Renal cortex interstitium (tissue), 15 donors: ENCODE data around the gene HTR2B. TPM values are rescaled to one million over a fixed set of nuclear protein-coding genes. Genes with fewer than 3 reads are reported as not detected.

ENCODE experiments used
- DNase-seq, 11 donors: peaks; one replicate each; pipeline ENCODE4 v3.0.0-alpha.2; 2013; ENCODE audit warnings: low read depth in 9 of 11, low spot score in 4 of 11; ENCODE audit errors: extremely low read depth in 1 of 11
- long read RNA-seq, 16 experiments: transcript quantifications; one replicate each; lab custom pipeline, GENCODE V29; 2026
- polyA plus RNA-seq, 3 donors: library from polyadenylated mRNA; unstranded; fragments of 120-200 nt; gene quantifications; one replicate each; pipeline ENCODE4 v1.2.1, GENCODE V29; 2013; ENCODE audit not compliant: insufficient read length in 3 of 3

HTR2B gene
- polyA plus RNA-seq: 10 to 100 TPM; 13.9 to 20.5 (median 16.0) TPM
- long read RNA-seq, donor 1, partial matches to known transcripts: 0 of 2 reads
- long read RNA-seq, donor 1, other reads (novel, unspliced or antisense): 0 of 2 reads
- long read RNA-seq, donor 2, partial matches to known transcripts: 0 of 3 reads
- long read RNA-seq, donor 2, other reads (novel, unspliced or antisense): 0 of 3 reads
- long read RNA-seq, donor 3, partial matches to known transcripts: 5 of 8 reads
- long read RNA-seq, donor 3, other reads (novel, unspliced or antisense): 0 of 8 reads
- long read RNA-seq, donor 4, partial matches to known transcripts: 109 of 110 reads
- long read RNA-seq, donor 4, other reads (novel, unspliced or antisense): 0 of 110 reads
- long read RNA-seq, donor 5: 0 reads
- long read RNA-seq, donor 6, partial matches to known transcripts: 0 of 1 reads
- long read RNA-seq, donor 6, other reads (novel, unspliced or antisense): 0 of 1 reads
- long read RNA-seq, donor 7, partial matches to known transcripts: 0 of 3 reads
- long read RNA-seq, donor 7, other reads (novel, unspliced or antisense): 0 of 3 reads
- long read RNA-seq, donor 8, transcript HTR2B-201 (4 exons, 2,246 nt): major isoform, 6 of 12 reads
- long read RNA-seq, donor 8, partial matches to known transcripts: 6 of 12 reads
- long read RNA-seq, donor 8, other reads (novel, unspliced or antisense): 0 of 12 reads
- long read RNA-seq, donor 9, partial matches to known transcripts: 5 of 7 reads
- long read RNA-seq, donor 9, other reads (novel, unspliced or antisense): 0 of 7 reads
- long read RNA-seq, donor 10: 0 reads
- long read RNA-seq, donor 11, partial matches to known transcripts: 6 of 7 reads
- long read RNA-seq, donor 11, other reads (novel, unspliced or antisense): 0 of 7 reads
- long read RNA-seq, donor 12, partial matches to known transcripts: 115 of 131 reads
- long read RNA-seq, donor 12, other reads (novel, unspliced or antisense): 14 of 131 reads
- long read RNA-seq, donor 13, transcript HTR2B-201 (4 exons, 2,246 nt): major isoform, 11 of 18 reads
- long read RNA-seq, donor 13, partial matches to known transcripts: 7 of 18 reads
- long read RNA-seq, donor 13, other reads (novel, unspliced or antisense): 0 of 18 reads
- long read RNA-seq, donor 14, partial matches to known transcripts: 5 of 6 reads
- long read RNA-seq, donor 14, other reads (novel, unspliced or antisense): 0 of 6 reads
- long read RNA-seq, donor 15, partial matches to known transcripts: 22 of 28 reads
- long read RNA-seq, donor 15, other reads (novel, unspliced or antisense): 6 of 28 reads
- long read RNA-seq, donor 16, transcript HTR2B-201 (4 exons, 2,246 nt): major isoform, 5 of 14 reads
- long read RNA-seq, donor 16, partial matches to known transcripts: 9 of 14 reads
- long read RNA-seq, donor 16, other reads (novel, unspliced or antisense): 0 of 14 reads

GRCh38 chr2:231124838-231125568, at the start of gene HTR2B:
HTR2B (minus strand) TSS chr2:231125042; CDS start chr2:231123764, 1,278 bp downstream.
- peak in 4 of 11 donors; percentile 60 to 76 (median 69) for DNase-seq

DNA sequence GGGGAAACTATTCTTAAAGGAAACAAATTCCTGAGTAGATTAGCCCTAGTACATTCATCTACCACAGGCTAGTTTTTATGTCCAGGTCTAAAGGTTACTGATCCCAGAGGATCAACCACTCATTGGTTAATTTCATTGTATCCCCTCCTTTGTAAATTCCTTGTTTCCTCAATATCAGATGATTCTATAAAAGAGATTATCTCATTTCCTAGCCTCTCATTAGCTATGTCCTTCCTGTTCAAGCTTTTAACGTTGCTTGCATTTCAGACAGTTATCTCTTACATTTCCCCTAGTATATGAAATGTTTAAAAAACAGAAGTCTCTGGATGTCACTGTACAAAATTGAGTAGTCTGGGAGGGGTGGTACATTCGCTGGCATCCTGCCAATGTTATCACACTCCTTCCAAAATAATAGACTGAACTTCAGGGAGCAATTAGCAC, 49.4 kb upstream of the HTR2B start:
- DNase-seq: no peak

DNA sequence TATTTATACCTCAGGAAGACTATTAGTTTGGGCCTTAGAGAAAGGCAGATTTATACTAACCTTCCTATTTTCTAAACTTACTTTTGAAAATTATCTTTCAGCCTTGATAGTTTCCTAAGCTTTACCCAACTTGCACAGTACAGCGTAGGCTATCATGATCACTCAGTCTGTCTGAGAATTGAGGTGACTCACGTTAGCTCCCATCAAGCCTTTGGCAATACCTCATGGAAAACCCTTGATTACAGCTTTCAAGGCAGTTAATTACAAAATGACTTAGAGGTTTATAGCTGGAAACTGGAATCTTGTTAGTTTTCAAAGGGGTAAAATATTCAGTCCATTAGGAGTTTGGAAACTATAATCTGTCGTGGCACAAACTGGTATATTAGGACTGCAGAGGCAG, 47.2 kb upstream of the HTR2B start:
- no peak for DNase-seq

DNA sequence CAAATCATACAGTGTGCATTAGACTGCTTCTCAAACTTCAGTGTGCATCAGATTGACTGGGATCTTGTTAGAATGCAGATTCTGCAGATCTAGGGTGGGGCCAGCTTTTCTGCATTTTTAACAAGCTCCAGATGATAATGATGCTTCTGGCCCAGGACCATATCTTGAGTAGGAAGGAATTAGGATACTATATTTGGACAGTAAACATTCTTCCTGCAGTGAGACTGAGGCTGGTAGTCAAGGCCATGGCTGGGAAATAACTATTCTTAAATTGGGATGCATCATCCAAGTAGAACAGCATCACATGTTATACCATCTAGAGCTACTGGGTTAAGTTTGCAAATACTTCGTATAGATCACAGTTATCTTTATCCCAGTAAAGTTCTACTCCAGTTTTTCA, 45.2 kb upstream of the HTR2B start:
- DNase-seq: no peak

- no peak for DNase-seq
These were observed 44.6 kb upstream of the HTR2B start for GRCh38 chr2:231169488-231169887.

DNA sequence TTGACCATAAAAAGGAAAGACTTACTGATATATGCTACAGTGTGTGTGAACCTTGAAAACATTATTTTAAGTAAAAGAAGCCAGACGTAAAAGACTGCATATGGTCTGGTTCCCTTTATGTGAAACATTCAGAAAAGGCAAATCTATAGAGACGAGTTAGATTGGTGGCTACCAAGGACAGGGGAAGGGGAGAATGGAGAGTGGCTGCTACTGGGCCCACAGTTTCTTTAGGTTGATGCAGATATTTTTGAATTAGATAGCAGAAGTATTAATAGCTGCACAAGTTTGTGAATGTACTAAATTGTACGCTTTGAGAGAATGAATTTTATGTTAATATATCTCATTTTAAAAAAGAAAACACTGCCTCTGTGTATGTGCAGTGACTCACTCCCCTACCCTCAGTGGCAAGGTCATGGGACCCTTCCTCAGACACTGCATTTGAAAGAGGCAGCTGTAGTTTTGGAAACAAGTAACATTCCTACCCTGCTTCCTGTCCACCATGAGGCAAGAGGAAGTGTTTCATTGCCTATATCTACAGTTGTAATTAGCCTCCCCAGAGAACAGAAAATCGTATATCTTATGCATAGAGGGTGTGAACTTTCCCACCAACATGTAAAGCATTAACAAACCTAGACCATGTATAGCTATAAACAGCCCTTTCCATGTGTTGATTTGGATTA, 43.8 kb upstream of the HTR2B start:
- DNase-seq: no peak

DNA sequence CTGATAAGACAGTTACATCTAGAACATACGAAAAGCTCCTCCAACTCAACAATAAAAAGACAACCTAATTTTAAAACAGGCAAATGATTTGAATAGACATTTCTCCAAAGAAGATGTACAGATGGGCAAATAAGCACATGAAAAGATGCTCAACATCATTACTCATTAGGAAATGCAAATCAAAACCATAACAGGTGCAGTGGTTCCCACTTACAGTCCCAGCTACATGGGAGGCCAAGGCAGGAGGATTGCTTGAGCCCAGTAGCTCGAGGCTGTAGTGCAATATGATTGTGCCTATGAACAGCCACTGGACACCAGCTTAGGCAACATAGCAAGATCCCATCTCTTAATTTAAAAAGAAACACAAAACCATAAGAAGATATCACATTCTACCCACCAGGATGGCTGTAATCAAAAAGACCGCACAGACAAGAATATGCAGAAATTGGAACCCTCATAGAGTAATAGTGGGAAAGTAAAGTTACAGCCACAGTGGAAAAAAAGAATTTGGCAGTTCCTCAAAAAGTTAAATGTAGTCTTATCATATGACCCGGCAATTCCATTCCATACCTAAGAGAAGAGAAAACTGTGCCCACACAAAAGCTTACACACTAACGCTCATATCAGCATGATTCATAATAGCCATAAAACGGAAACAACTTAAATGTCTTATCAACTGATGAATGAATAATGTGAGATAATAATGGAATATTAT, 43.1 kb upstream of the HTR2B start:
- DNase-seq: no peak

DNA sequence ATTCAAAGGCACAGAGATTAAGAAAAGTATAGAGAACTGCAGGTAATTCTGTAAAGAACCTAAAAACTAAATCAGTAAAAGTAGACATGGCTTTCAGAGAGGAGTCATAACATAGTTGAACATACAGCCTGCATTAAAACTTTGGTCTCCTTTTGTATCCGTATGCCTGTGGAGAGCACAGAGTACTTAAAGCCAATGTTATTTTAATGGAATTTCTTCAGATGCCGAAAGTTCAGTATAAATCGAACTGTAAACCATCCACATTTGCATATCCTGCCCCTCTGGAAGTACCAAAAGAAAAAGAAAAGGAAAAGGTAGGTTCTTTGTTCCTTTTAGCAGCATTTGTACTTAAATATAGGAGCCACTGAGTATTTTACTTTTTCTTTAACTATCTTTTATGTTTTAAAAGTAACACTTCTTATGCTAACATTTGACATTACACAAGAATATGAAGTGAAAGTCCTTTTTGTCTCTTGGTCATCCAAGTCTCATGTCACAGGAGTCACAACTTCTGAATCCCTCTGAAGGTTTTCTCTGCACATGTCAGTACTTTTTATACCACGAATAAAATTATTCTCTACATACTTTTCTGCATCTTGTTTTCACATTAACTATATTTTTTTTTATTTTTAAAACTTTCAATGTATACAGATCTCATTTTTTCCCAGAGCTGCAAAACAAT, 38.7 kb upstream of the HTR2B start:
- DNase-seq: no peak

DNA sequence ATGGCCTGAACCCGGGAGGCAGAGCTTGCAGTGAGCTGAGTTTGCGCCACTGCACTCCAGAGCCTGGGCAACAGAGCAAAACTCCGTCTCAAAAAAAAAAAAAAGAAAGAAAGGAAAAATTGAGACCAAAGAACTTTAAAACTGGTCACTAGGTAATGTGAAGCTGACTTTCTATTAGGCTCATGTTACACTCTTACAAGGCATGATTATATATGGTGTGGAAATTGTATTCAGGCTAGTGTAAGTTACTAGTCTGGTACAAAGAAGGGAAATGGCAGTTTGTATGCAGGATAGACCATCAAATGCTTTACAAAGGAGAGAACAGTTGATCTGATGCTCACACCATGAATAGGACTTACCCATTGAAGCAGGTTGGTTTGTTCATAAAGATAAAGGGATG, 38.2 kb upstream of the HTR2B start:
- no peak for DNase-seq

DNA sequence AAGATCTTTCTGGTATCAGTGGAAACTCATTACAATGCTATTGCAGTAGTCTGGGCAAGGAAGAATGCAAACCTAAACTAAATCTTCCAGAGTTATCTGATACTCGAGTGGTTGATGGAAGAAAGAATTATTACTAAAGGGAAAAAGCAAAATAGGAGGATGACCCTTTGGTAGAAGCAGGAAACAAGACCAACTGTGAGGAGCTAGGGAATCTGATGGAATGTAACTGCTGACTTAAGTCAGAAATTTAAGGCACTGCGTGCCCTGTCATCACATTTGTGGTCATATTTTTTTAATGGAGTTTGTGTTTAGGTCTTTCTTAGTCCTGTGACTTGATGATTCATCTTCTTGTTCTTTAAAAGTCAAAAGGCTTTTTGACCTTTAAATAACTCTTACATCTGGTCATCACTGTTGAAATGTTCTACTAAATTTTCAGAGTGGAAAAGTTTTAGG, 37.1 kb upstream of the HTR2B start:
- DNase-seq: peak in 9 of 11 donors; percentile 19 to 68 (median 53)

GRCh38 chr2:231161252-231161839, 36.5 kb upstream of the HTR2B start:
- no peak for DNase-seq

- DNase-seq: no peak
These were observed 35.9 kb upstream of the HTR2B start for GRCh38 chr2:231160701-231161100.

GRCh38 chr2:231159306-231159705, 34.5 kb upstream of the HTR2B start:
- DNase-seq: no peak

- no peak for DNase-seq
These were observed 28.1 kb upstream of the HTR2B start for GRCh38 chr2:231152800-231153557.

GRCh38 chr2:231146665-231147064, 21.8 kb upstream of the HTR2B start:
- DNase-seq: no peak
